Stomach (tissue), 9 donors: ENCODE data around the gene TADA2B. TPM values are rescaled to one million over a fixed set of nuclear protein-coding genes. Genes with fewer than 3 reads are reported as not detected.

Source experiments
- DNase-seq, 2 donors: peaks; one replicate each; pipeline versions ENCODE4 v3.0.0 to v3.0.0-alpha.2; 2013 to 2019
- H3K27ac ChIP-seq, 5 donors: fragments of 200-600 bp in 4 of 5; sonication (generic) in 4 of 5; one replicate each; pipeline ENCODE4 v1.5.1; 2013 to 2019; ENCODE audit warnings: mild to moderate bottlenecking in 1 of 5, moderate library complexity in 1 of 5
- H3K27me3 ChIP-seq, 3 donors: fragments of 200-600 bp; sonication (generic); one replicate each; pipeline ENCODE4 v1.5.1; 2017 to 2019; ENCODE audit warnings: mixed run types in 1 of 3
- H3K36me3 ChIP-seq, 4 donors: fragments of 200-600 bp; sonication (generic); 1 replicate in 3 of 4; 2 replicates in 1 of 4; pipeline ENCODE4 v1.5.1; 2016 to 2019
- H3K4me1 ChIP-seq, 4 donors: fragments of 200-600 bp; sonication (generic); one replicate each; pipeline ENCODE4 v1.5.1; 2016 to 2019
- H3K4me3 ChIP-seq, 4 donors: fragments of 200-600 bp; sonication (generic) in 3 of 4; one replicate each; pipeline ENCODE4 v1.5.1; 2016 to 2019; ENCODE audit warnings: mild to moderate bottlenecking in 1 of 4
- H3K9me3 ChIP-seq, 4 donors: fragments of 200-600 bp; sonication (generic); one replicate each; pipeline ENCODE4 v1.5.1; 2016 to 2019
- EP300 ChIP-seq: sonication (generic); formaldehyde crosslinking; IDR thresholded peaks from one replicate; pipeline ENCODE4 v1.6.1; 2017; ENCODE audit warnings: antibody characterized with exemption
- POLR2A ChIP-seq, 4 donors: fragments of 450-650 bp; IDR thresholded peaks; one replicate each; pipeline ENCODE4 v1.6.1; 2016; ENCODE audit warnings: antibody characterized with exemption in 4 of 4, control low read depth in 2 of 4, mild to moderate bottlenecking in 1 of 4, moderate library complexity in 1 of 4
- POLR2AphosphoS5 ChIP-seq, 3 donors: sonication (generic); formaldehyde crosslinking; IDR thresholded peaks; one replicate each; pipeline ENCODE4 v1.6.1; 2016; ENCODE audit warnings: antibody characterized with exemption in 3 of 3
- WGBS, 5 donors: extraction: QIAGEN DNeasy Blood & Tissue Kit in 3 of 5; methylation state at CpG; one replicate each; pipeline versions ENCODE4 v1.1.5 to v1.1.7; 2013 to 2018; 5-methylcytosine and 5-hydroxymethylcytosine counted together
- intact Hi-C: fragments of 100-400 bp; cut with DNase I; formaldehyde crosslinking; loops from one replicate; pipeline ENCODE4 v1.15.1; 2023; ENCODE audit warnings: low total_unique reads
- polyA plus RNA-seq, 3 donors: library from polyadenylated mRNA; stranded (reverse); fragments of 200-250 nt; gene quantifications; one replicate each; pipeline ENCODE4 v1.2.3, GENCODE V29; 2013
- total RNA-seq, 5 donors: library from RNA; depleted of rRNA; stranded (reverse); fragments of >200 nt; gene quantifications; one replicate each; pipeline versions ENCODE4 v1.1.0 to v1.2.3, GENCODE V29; 2014 to 2016
- TF ChIP-seq, protein P1 (sequence below), 7 experiments: fragments of 450-650 bp in 4 of 7; fragments of 200-600 bp in 3 of 7; sonication (generic) in 3 of 7; IDR thresholded peaks; one replicate each; pipeline ENCODE4 v1.5.1; 2016 to 2019; ENCODE audit warnings: antibody characterized with exemption in 7 of 7, control low read depth in 2 of 7, mild to moderate bottlenecking in 1 of 7
- donor health status: healthy with polysubstance abuse.
- donor health status: Bipolar disorder and iron deficiency.
- donor health status: healthy.

TADA2B gene
- total and polyA plus RNA-seq, 8 donors = 1.2 to 73.7 (median 16.1) TPM

DNA sequence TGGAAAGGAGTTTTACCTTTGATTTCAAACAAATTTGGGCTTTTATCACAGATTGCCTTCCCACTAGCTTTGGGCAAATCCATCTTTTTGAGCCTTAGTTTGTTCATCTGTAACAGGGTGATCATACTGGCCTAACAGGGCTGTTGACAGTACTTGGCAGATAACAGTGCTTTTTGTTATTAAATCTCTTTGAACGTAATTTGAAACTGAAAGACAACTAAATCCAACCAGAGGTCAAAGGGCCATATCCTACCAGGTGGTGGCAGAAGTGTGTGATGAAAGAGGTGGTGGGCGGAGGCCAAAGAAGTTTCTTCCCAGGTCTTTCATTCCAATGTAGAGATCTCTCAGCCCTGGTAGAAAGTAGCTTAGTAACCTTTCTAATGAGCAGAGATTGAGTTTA is 35.2 kb upstream of the TADA2B start:
- Histone ChIP-seq H3K36me3 (peaks cover 42 to 100% (median 98%) of the 10 kb centered on the region in 4 donors), H3K4me3 (no peak overlapping the region), H3K27me3 (no peaks in the 10 kb centered on the region), H3K4me1 (no peaks in the 10 kb centered on the region), H3K27ac (no peak overlapping the region), H3K9me3 (no peaks in the 10 kb centered on the region)
- 48 to 72% (median 56%) methylated on average over 2 of the region's 2 CpGs for WGBS, 5 donors
- intact Hi-C loops = no loop called here
- no peak for DNase-seq
- TF ChIP-seq POLR2AphosphoS5 (IDR thresholded peaks at IDR 0.05) (no peak), POLR2A (IDR thresholded peaks at IDR 0.05) (no peak), EP300 (no peak)
- TF ChIP-seq, protein P1, sequence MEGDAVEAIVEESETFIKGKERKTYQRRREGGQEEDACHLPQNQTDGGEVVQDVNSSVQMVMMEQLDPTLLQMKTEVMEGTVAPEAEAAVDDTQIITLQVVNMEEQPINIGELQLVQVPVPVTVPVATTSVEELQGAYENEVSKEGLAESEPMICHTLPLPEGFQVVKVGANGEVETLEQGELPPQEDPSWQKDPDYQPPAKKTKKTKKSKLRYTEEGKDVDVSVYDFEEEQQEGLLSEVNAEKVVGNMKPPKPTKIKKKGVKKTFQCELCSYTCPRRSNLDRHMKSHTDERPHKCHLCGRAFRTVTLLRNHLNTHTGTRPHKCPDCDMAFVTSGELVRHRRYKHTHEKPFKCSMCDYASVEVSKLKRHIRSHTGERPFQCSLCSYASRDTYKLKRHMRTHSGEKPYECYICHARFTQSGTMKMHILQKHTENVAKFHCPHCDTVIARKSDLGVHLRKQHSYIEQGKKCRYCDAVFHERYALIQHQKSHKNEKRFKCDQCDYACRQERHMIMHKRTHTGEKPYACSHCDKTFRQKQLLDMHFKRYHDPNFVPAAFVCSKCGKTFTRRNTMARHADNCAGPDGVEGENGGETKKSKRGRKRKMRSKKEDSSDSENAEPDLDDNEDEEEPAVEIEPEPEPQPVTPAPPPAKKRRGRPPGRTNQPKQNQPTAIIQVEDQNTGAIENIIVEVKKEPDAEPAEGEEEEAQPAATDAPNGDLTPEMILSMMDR (IDR thresholded peaks at IDR 0.05) = no peak

DNA sequence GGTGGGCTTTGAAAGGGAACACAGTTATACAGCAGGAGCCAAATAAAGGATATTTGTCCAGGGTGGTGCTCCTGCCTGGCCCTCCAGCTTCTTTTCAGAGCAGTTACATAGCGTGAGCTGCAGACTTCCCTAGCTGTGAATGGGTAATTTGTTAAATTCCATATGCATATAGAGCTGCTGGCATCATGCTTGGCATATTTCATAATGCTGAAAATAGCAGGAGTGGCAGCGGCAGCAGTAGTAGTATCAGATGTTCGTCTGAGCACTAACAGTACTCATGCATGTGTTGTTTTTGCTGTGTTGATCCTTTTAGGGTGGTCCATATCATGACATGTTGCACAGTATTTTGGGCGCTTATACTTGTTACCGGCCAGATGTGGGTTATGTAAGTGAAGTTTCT is 33.6 kb upstream of the TADA2B start:
- TF ChIP-seq EP300 (no peak), POLR2AphosphoS5 (IDR thresholded peaks at IDR 0.05) (no peak), POLR2A (IDR thresholded peaks at IDR 0.05) (no peak)
- TF ChIP-seq, protein P1 (IDR thresholded peaks at IDR 0.05) = no peak
- Histone ChIP-seq H3K4me3 (no peak overlapping the region), H3K27me3 (no peaks in the 10 kb centered on the region), H3K9me3 (no peaks in the 10 kb centered on the region), H3K36me3 (peaks cover 39 to 100% (median 99%) of the 10 kb centered on the region in 4 donors), H3K4me1 (no peaks in the 10 kb centered on the region), H3K27ac (no peak overlapping the region)
- 81 to 95% (median 92%) methylated on average over 5 of the region's 5 CpGs for WGBS, 5 donors
- no peak for DNase-seq
- intact Hi-C loops = no loop called here

DNA sequence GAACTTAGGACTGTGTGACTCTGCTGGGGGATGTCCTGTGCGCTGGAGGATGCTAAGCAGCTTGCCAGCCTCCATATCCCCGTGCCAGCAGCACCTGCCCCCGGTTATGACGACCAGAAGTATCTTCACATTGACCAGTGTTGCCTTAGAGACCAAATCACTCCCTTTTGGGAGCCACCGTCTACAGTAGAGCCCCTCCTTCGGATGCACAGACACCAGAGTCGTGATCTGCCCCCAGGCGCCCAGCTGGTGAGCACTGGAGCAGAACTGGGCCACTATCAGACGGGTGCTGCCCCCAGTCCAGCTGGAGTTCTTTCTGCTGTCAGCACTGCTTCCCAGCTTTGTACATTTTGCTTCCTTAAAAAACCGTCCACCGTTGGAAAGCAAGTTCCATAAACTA is 30.0 kb upstream of the TADA2B start:
- no peaks in the 10 kb centered on the region for H3K27me3 ChIP-seq
- intact Hi-C loops = no loop called here
- H3K36me3 ChIP-seq = peaks cover 62 to 100% (median 100%) of the 10 kb centered on the region in 4 donors
- no peaks in the 10 kb centered on the region for H3K9me3 ChIP-seq
- TF ChIP-seq, protein P1 (IDR thresholded peaks at IDR 0.05) = no peak
- TF ChIP-seq EP300 (no peak), POLR2AphosphoS5 (IDR thresholded peaks at IDR 0.05) (no peak), POLR2A (IDR thresholded peaks at IDR 0.05) (no peak)
- H3K4me1 ChIP-seq = no peaks in the 10 kb centered on the region
- no peak overlapping the region for H3K27ac ChIP-seq
- DNase-seq = no peak
- no peak overlapping the region for H3K4me3 ChIP-seq
- WGBS, 5 donors = 94 to 96% (median 95%) methylated on average over 11 of the region's 11 CpGs

DNA sequence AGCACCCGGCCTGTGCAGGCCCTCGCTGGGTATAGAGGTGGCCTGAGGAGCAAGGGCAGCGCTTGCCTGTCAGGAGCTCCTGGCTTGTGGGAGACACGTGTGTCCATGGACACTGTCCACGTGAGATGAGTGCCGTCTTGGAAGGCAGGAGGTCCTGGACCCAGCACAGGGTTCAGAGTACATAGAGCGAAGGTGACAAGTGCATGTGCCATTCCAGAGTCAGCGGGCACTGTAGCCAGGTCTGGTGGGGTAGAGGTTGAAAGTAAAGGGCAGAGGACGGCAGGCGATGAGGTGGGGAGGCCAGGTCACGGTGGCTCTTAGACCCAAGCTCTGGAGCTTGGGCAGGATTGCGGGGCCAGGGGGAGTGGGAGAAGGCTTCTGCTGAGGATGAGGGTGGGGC is 28.4 kb upstream of the TADA2B start:
- TF ChIP-seq EP300 (no peak), POLR2A (IDR thresholded peaks at IDR 0.05) (no peak)
- TF ChIP-seq, protein P1 (IDR thresholded peaks at IDR 0.05) = no peak
- H3K27me3 ChIP-seq = no peaks in the 10 kb centered on the region
- H3K9me3 ChIP-seq = no peaks in the 10 kb centered on the region
- whole genome bisulfite sequencing, 5 donors = 93 to 98% (median 96%) methylated on average over 12 of the region's 12 CpGs
- intact Hi-C loops = no loop called here
- DNase-seq = no peak
- H3K27ac ChIP-seq = no peak overlapping the region
- no peak overlapping the region for H3K4me3 ChIP-seq
- no peaks in the 10 kb centered on the region for H3K4me1 ChIP-seq
- peaks cover 70 to 100% (median 97%) of the 10 kb centered on the region in 4 donors for H3K36me3 ChIP-seq
